GM12801 (cell line): ENCODE results near the gene CYP11A1.

Experiments used
- CTCF ChIP-seq: IDR thresholded peaks from one replicate; pipeline ENCODE4 v1.5.1; 2011; ENCODE audit warnings: control low read depth; ENCODE audit not compliant: insufficient read length; ENCODE audit errors: extremely low read depth

CYP11A1 gene

GRCh38 chr15:74390647-74391288, 23.3 kb upstream of the CYP11A1 start:
- no peak for TF ChIP-seq CTCF

DNA sequence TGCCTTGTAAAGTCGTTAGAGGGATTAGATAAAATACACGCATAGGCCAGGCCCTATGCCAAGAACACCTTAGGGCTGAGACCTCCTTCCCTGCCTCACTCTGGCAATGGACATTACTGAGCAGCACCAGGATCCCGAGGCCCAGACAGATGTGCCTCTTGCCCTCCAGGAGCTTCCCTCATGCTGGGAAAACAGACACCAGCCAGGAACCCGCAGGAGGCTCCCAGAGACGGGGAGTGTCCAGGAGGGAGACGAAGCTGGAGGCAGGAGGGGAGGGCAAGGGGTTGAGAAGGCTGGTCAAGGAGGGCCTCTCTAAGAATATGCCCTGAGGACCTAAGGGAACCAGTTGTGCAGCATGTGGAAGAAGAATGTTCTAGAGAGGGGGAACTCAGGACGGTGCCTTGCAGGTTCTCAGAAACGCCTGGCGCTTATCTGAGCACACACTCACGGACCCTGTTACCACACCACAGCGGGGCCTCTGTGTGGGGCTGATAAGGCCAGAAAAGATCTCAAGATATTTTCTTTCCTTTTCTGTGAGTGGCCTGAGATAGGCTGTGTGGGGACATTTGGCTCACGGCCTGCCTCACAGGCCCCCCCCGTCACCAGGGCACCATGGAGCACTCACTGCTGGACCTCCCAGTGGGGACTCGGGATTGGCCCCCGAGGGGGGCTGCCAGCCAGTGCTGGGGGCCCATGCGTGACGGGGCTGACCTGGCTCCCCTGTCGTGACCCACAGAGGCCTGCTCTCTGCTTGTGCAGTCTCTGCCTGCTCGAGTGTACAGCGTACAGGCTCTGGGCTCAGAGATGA, 22.0 kb upstream of the CYP11A1 start:
- no peak for TF ChIP-seq CTCF

GRCh38 chr15:74388363-74388951, 21.0 kb upstream of the CYP11A1 start:
- no peak for TF ChIP-seq CTCF

- TF ChIP-seq CTCF: no peak
Measured at GRCh38 chr15:74387621-74388362, 20.3 kb upstream of the CYP11A1 start.

DNA sequence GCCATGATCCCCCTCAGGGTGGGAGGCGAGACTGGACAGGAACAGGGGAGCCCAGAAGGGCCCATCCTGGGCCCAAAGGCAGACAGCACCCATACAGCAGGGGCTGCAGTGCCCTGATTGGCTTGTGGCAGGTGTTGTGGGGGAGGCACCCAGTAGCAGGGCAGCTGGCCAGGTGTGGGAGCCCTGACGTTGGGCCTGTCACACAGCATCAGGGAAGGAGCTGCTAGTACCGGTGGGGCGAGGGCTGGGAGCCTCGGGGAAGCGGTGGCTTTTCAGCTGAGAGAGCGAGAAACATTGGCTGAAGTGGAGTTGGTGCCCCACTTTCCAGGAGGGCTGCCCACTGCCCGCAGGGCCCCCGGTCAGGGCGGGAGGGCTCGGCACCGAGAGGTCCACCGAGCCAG, 19.7 kb upstream of the CYP11A1 start:
- no peak for TF ChIP-seq CTCF

GRCh38 chr15:74386496-74387140, 19.2 kb upstream of the CYP11A1 start:
- TF ChIP-seq CTCF: no peak

- no peak for TF ChIP-seq CTCF
Measured at GRCh38 chr15:74385733-74386132, 18.3 kb upstream of the CYP11A1 start.
